ENCODE measurements around the gene TTC23L.

- TF ChIP-seq TEAD4 (IDR thresholded peaks at IDR 0.05; ENCODE audit: low read depth, low read length) (no peak), CTCF (IDR thresholded peaks at IDR 0.05; ENCODE audit: control extremely low read depth in 1 of 3, insufficient read depth in 1 of 3, low read depth in 1 of 3, low read length in 3 of 3) (no peak), GABPA (IDR thresholded peaks at IDR 0.05; ENCODE audit: borderline replicate concordance, insufficient read depth, low read length) (no peak), POLR2A (IDR thresholded peaks at IDR 0.05; ENCODE audit: control extremely low read depth in 1 of 2, low read depth in 2 of 2, low read length in 2 of 2) (no peak), YY1 (IDR thresholded peaks at IDR 0.05; ENCODE audit: low read depth, low read length) (no peak)
These were observed 74.1 kb downstream of the TTC23L start for GRCh38 chr5:34913072-34913471.

Measured in H1 (cell line).